ENCODE data around the gene IRGM. TPM values are rescaled to one million over a fixed set of nuclear protein-coding genes. Genes with fewer than 3 reads are reported as not detected.
"Not testable (repeated sequence)": the region's sequence is repeated elsewhere in the genome, so short reads cannot be mapped to it uniquely, and the experiment has no call there.

Gene IRGM, protein sequence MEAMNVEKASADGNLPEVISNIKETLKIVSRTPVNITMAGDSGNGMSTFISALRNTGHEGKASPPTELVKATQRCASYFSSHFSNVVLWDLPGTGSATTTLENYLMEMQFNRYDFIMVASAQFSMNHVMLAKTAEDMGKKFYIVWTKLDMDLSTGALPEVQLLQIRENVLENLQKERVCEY
- total RNA-seq: not detected

DNA sequence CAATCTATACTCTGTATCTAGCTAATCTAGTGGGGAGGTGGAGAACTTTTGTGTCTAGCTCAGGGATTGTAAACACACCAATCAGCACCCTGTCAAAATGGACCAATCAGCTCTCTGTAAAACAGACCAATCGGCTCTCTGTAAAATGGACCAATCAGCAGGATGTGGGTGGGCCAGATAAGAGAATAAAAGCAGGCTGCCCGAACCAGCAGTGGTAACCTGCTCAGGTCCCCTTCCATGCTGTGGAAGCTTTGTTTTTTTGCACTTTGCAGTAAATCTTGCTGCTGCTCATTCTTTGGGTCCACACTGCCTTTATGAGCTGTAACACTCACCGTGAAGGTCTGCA, at the start of gene IRGM:
IRGM (plus strand) TSS at position 214 of the 346 bp plus-strand sequence. CDS start 1,603 bp downstream, outside the sequence.
- ATAC-seq; H3K9me3 ChIP-seq; DNase-seq; H3K27me3 ChIP-seq; H3K4me1 ChIP-seq; H3K27ac ChIP-seq; H3K4me3 ChIP-seq; H3K36me3 ChIP-seq (replicated peaks in 1 of 2; ENCODE audit: insufficient read depth in 1 of 2, low read depth in 2 of 2): not testable (repeated sequence)
- 58 to 80% methylated on average over 3 of the region's 3 CpGs for WGBS, 2 donors
- intact Hi-C loops (cut with DNase I): loop anchor here (5.0 kb wide), 1 partner anchor 289 kb away; no protein-coding TSS in a partner anchor

DNA sequence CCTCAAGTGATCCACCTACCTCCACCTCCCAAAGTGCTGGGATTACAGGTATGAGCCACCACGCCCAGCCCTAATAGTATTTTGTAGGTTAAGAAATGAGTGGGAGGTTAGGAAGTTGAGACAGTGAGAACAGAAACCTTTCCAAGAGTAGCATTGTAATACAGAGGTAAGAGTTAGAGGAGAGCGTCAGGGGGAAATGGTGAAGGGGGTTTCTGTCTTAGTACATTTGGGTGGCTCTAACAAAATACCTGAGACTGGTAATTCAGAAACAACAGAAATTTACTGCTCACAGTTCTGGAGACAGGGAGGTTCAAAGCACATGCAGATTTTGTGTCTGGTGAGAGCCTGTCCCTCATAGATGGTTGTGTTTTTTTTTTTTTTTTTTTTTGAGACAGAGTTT, 48.9 kb upstream of the IRGM start:
- 93 to 98% methylated on average over 2 of the region's 2 CpGs for WGBS, 2 donors
- Histone ChIP-seq H3K27me3 (no peaks in the 10 kb centered on the region), H3K27ac (no peak overlapping the region), H3K4me3 (no peak overlapping the region), H3K4me1 (peaks cover 18% of the 10 kb centered on the region), H3K36me3 (replicated peaks in 1 of 2; ENCODE audit: insufficient read depth in 1 of 2, low read depth in 2 of 2) (no peaks in the 10 kb centered on the region), H3K9me3 (no peaks in the 10 kb centered on the region)
- ATAC-seq (no peak), DNase-seq (no peak)
- no peak for TF ChIP-seq POLR2A (IDR thresholded peaks at IDR 0.05)
- TF ChIP-seq, protein P1, sequence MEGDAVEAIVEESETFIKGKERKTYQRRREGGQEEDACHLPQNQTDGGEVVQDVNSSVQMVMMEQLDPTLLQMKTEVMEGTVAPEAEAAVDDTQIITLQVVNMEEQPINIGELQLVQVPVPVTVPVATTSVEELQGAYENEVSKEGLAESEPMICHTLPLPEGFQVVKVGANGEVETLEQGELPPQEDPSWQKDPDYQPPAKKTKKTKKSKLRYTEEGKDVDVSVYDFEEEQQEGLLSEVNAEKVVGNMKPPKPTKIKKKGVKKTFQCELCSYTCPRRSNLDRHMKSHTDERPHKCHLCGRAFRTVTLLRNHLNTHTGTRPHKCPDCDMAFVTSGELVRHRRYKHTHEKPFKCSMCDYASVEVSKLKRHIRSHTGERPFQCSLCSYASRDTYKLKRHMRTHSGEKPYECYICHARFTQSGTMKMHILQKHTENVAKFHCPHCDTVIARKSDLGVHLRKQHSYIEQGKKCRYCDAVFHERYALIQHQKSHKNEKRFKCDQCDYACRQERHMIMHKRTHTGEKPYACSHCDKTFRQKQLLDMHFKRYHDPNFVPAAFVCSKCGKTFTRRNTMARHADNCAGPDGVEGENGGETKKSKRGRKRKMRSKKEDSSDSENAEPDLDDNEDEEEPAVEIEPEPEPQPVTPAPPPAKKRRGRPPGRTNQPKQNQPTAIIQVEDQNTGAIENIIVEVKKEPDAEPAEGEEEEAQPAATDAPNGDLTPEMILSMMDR (IDR thresholded peaks at IDR 0.05): no peak
- intact Hi-C loops (cut with DNase I): no loop called here

DNA sequence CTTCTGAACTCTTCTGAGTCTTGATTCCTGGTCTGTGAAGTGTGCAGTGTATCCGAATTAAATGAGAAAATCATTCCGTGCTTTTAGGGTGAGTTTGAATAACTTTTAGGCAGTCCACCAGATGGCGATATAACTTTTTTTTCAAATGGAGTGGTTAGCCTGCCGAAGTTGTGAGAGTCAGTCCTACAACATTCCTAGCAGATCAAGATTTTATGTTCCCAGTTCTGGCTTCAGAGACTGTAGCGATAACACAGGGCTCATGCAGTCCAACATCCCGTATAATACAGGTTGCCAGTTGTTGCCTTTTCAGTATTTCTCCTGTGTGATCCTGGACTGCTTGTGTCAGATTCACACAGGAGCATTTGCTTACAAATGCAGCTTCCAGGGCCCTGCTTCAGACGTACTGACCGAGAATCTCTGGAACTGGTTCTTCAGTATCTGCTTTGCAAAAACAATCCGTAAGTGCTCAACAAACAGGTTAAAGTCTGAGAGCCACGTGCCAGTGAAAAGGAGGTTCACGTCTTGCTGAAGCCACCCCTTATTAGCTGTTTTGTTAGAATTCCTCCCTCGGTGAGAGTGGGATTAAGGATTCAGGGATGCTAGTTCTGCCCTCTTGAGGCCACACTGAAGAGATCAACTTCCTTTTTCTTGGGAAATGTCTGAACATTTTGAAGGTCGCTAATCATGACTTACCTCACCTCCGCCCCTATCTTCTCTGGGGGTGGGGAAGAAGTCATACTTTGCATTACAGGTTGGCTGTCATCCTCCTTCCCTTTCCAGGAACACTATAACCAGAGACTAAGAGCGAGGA, 45.0 kb upstream of the IRGM start:
- no peak overlapping the region for H3K4me3 ChIP-seq
- peaks cover 12% of the 10 kb centered on the region for H3K4me1 ChIP-seq
- peak overlapping the region in 3 of 4 donors; percentile 17 to 42 (median 37) for H3K27ac ChIP-seq
- intact Hi-C loops (cut with DNase I): no loop called here
- ATAC-seq (peak; percentile 89), DNase-seq (peak in 2 of 4 donors; percentile 24 to 48)
- no peaks in the 10 kb centered on the region for H3K9me3 ChIP-seq
- no peaks in the 10 kb centered on the region for H3K27me3 ChIP-seq
- no peak for TF ChIP-seq POLR2A (IDR thresholded peaks at IDR 0.05)
- TF ChIP-seq, protein P1 (IDR thresholded peaks at IDR 0.05): peak in 6 of 7 experiments; percentile 42 to 70 (median 60)
- WGBS, 2 donors: 4 to 8% methylated on average over 15 of the region's 15 CpGs
- no peaks in the 10 kb centered on the region for H3K36me3 ChIP-seq (replicated peaks in 1 of 2; ENCODE audit: insufficient read depth in 1 of 2, low read depth in 2 of 2)

DNA sequence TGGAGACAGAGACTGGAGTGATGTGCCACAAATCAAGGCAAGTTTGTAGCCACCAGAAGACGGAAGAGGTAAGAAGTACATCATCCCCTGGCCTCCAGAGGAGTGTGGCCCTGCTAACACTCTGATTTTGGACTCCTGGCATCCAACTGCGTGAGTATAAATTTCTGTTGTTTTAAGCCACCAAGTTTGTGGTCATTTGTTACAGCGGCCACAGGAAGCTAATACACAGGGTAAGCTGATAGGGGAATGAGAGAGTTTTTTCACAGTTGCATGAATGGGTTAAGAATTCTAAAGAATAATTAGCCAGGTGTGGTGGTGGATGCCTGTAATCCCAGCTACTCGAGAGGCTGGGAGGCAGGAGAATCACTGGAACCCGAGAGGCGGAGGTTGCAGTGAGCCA, 41.9 kb upstream of the IRGM start:
- H3K9me3 ChIP-seq: no peaks in the 10 kb centered on the region
- 83 to 94% methylated on average over 6 of the region's 6 CpGs for WGBS, 2 donors
- no peaks in the 10 kb centered on the region for H3K27me3 ChIP-seq
- no peak overlapping the region for H3K4me3 ChIP-seq
- intact Hi-C loops (cut with DNase I): no loop called here
- H3K4me1 ChIP-seq: peaks cover 12% of the 10 kb centered on the region
- DNase-seq (no peak), ATAC-seq (no peak)
- H3K36me3 ChIP-seq (replicated peaks in 1 of 2; ENCODE audit: insufficient read depth in 1 of 2, low read depth in 2 of 2): no peaks in the 10 kb centered on the region
- no peak overlapping the region for H3K27ac ChIP-seq
- TF ChIP-seq POLR2A (IDR thresholded peaks at IDR 0.05): no peak
- TF ChIP-seq, protein P1 (IDR thresholded peaks at IDR 0.05): no peak

DNA sequence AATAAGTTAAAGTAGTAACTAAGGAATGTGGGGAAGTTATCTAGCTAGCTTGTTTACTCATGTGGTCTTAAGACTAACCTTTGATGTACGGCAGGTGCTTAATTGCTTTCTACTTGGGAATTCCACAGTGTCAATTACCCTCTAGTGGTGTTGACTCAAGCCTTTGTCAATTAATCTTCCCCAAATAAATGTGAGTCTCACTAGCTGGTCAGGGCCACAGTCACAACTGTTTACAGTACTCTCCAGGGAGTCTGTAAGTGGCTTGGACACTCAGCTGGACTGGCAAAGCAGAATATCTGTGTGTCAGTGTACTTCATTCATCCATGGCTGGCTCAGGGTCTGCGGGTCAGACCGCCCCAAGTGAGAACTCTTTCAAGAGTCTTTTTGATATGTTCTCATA, 37.0 kb upstream of the IRGM start:
- TF ChIP-seq POLR2A (IDR thresholded peaks at IDR 0.05): no peak
- TF ChIP-seq, protein P1 (IDR thresholded peaks at IDR 0.05): no peak
- H3K27me3 ChIP-seq: no peaks in the 10 kb centered on the region
- WGBS, 2 donors: 73 to 79% methylated on average over 3 of the region's 3 CpGs

More for the DNA sequence above, 37.0 kb upstream of the IRGM start:
- Histone ChIP-seq H3K27ac (no peak overlapping the region), H3K9me3 (no peaks in the 10 kb centered on the region), H3K4me3 (no peak overlapping the region), H3K4me1 (no peaks in the 10 kb centered on the region), H3K36me3 (replicated peaks in 1 of 2; ENCODE audit: insufficient read depth in 1 of 2, low read depth in 2 of 2) (no peaks in the 10 kb centered on the region)
- ATAC-seq (no peak), DNase-seq (no peak)
- intact Hi-C loops (cut with DNase I): no loop called here

Data from body of pancreas (tissue), 4 donors.